Measurements from ENCODE around the gene ING5.

DNA sequence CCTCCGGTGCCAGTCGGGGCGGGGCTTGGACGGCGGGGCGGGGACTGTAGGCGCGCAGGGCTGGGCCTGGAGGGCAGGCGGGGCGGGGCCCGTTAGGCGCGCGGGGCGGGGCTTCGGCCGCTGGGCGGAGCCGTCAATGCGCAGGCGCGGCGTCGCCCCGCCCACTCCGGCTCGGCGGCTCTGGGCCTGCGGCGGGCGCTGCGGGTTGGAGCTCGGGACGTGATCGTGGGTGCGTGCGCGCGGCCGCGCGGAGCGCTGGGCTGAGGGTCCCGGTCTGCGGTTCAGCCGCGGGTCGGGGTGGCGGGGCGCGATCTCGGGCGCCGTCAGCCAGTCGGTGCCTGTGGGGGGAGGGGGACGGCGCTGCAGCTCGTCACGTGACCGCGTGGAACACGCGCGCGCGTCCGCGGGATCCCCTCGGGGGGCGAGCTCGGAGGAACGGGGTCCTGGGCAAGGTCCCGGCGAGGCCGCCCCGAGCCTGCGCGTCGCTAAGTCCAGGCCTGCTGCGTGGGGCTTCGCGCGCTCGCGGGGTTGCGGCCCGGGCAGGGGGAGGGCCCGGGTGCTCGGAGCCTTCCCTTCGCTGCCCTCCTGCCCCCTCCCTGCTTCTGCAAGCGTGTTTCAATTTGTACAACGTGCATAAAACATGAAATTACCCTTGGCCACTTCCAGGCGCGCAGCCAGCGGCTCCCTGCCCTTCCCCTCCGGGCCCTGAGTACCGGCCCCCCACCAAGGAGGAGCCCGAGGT lies 32.8 kb downstream of the ING5 start, which contains the start of gene D2HGDH:
- TF ChIP-seq, protein P1, sequence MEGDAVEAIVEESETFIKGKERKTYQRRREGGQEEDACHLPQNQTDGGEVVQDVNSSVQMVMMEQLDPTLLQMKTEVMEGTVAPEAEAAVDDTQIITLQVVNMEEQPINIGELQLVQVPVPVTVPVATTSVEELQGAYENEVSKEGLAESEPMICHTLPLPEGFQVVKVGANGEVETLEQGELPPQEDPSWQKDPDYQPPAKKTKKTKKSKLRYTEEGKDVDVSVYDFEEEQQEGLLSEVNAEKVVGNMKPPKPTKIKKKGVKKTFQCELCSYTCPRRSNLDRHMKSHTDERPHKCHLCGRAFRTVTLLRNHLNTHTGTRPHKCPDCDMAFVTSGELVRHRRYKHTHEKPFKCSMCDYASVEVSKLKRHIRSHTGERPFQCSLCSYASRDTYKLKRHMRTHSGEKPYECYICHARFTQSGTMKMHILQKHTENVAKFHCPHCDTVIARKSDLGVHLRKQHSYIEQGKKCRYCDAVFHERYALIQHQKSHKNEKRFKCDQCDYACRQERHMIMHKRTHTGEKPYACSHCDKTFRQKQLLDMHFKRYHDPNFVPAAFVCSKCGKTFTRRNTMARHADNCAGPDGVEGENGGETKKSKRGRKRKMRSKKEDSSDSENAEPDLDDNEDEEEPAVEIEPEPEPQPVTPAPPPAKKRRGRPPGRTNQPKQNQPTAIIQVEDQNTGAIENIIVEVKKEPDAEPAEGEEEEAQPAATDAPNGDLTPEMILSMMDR (IDR thresholded peaks at IDR 0.05; ENCODE audit: borderline replicate concordance, extremely low read depth, low read length, poor library complexity, severe bottlenecking) = no peak
- TF ChIP-seq EZH2 (IDR thresholded peaks at IDR 0.05; ENCODE audit: borderline replicate concordance, low read depth, low read length, severe bottlenecking) = no peak
